ENCODE results near the gene ART1. TPM values are rescaled to one million over a fixed set of nuclear protein-coding genes. Genes with fewer than 3 reads are reported as not detected.
A peak's percentile ranks its signal among the peaks of the same experiment; 100 is the strongest.
"Not testable (repeated sequence)": the region's sequence is repeated elsewhere in the genome, so short reads cannot be mapped to it uniquely, and the experiment has no call there.

Gene ART1, protein sequence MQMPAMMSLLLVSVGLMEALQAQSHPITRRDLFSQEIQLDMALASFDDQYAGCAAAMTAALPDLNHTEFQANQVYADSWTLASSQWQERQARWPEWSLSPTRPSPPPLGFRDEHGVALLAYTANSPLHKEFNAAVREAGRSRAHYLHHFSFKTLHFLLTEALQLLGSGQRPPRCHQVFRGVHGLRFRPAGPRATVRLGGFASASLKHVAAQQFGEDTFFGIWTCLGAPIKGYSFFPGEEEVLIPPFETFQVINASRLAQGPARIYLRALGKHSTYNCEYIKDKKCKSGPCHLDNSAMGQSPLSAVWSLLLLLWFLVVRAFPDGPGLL
- not detected in 2 replicates for total RNA-seq (ENCODE audit: low replicate concordance)

GRCh38 chr11:3644817-3645235, at the start of gene ART1:
Gene ART1 (plus strand): TSS chr11:3645128. CDS start chr11:3659214, 14,086 bp downstream.
- no peak within 1 kb of the TSS for H3K4me3 ChIP-seq (ENCODE audit: low read depth, low read length)
- peak; percentile 11 for TF ChIP-seq CTCF (IDR thresholded peaks at IDR 0.05; ENCODE audit: insufficient read depth, low read length)
- no peak for DNase-seq (ENCODE audit: low read depth)

DNA sequence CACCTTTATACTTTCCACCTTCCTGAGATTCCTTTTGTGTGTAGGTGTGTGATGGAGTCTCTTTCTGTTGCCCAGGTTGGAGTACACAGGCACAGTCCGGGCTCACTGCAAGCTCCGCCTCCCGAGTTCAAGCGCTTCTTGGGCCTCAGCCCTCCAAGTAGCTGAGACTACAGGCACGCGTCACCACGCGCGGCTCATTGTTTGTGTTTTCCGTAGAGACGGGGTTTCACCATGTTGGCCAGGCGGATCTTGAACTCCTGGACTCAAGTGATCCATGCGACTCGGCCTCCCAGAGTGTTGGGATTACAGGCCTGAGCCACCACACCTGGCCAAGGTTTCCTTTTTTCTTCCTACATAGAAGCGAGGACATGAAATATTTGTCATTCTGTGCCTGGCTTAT, 47.2 kb upstream of the ART1 start:
- H3K4me3 ChIP-seq (ENCODE audit: low read depth, low read length); DNase-seq (ENCODE audit: low read depth): not testable (repeated sequence)

GRCh38 chr11:3600201-3600600, 44.7 kb upstream of the ART1 start:
- not testable (repeated sequence) for H3K4me3 ChIP-seq (ENCODE audit: low read depth, low read length); DNase-seq (ENCODE audit: low read depth)

GRCh38 chr11:3604167-3604566, 40.8 kb upstream of the ART1 start:
- TF ChIP-seq CTCF (IDR thresholded peaks at IDR 0.05; ENCODE audit: insufficient read depth, low read length): no peak
- no peak for DNase-seq (ENCODE audit: low read depth)
- no peak overlapping the region for H3K4me3 ChIP-seq (ENCODE audit: low read depth, low read length)

- DNase-seq (ENCODE audit: low read depth): no peak
- no peak overlapping the region for H3K4me3 ChIP-seq (ENCODE audit: low read depth, low read length)
- TF ChIP-seq CTCF (IDR thresholded peaks at IDR 0.05; ENCODE audit: insufficient read depth, low read length): no peak
These were observed 39.7 kb upstream of the ART1 start for GRCh38 chr11:3605283-3605662.

- no peak for DNase-seq (ENCODE audit: low read depth)
- no peak for TF ChIP-seq CTCF (IDR thresholded peaks at IDR 0.05; ENCODE audit: insufficient read depth, low read length)
- no peak overlapping the region for H3K4me3 ChIP-seq (ENCODE audit: low read depth, low read length)
These were observed 39.1 kb upstream of the ART1 start for GRCh38 chr11:3605771-3606203.

DNA sequence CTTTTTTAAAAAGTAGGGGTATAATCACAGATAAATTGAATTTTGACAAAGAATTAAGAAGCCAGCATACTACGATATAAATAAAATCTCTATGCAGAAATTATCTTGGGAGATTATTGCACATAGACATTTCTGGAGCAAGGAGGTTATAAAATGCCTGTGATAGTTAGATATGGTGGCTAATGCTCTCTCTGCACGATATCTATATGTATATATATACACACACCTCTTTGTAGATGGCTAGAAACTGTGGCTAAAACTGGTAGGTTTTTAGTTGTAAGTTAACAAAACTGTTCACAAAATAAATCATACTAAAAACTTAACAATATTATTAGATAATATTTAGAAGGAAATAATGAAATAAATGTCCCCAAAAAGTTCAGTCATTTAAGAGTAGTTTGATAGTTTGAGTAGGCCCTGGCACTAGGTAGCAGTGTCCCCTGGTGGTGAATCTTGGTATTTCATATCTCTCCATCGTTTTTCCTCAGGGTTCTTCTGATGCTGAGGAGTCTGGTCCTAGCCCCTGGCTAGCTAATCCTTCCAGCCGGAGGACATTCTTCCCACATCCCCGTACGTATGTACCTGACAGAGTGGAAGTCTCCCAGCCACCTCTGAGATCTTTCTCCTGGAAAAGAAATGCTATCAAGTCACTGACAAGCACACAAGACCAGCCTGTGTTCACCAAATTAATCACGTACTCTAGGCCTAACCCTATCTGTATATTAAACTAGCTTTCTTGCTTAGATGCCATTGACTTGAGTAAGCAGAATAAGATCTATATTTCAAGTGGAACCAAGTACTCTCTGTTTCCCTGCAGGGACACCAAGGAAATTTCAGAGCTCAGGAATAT, 35.3 kb upstream of the ART1 start:
- H3K4me3 ChIP-seq (ENCODE audit: low read depth, low read length): no peak overlapping the region
- peak; percentile 55 for DNase-seq (ENCODE audit: low read depth)
- peak; percentile 92 for TF ChIP-seq CTCF (IDR thresholded peaks at IDR 0.05; ENCODE audit: insufficient read depth, low read length)

Measured in fibroblast of the aortic adventitia (primary cell).